A673 (cell line): ENCODE results near the gene LIMA1. TPM values are rescaled to one million over a fixed set of nuclear protein-coding genes. Genes with fewer than 3 reads are reported as not detected.

Experiments
- BruUV-seq: library from RNA; stranded (reverse); fragments of 400-500 nt; replicated peaks from 2 replicates; lab custom pipeline; 2021; lab: Mats Ljungman, UMichigan
- CTCF ChIA-PET: fragments of 300-600 bp; sonication (Branson Sonifier 250); formaldehyde crosslinking; loops from one replicate; lab custom pipeline; 2022; ENCODE audit warnings: antibody characterized with exemption; lab: Charles Lee
- POLR2A ChIA-PET: fragments of 300-600 bp; sonication (Branson Sonifier 250); formaldehyde crosslinking; loops from one replicate; lab custom pipeline; 2022; ENCODE audit warnings: antibody characterized with exemption; ENCODE audit not compliant: low non-redundant PET; lab: Charles Lee
- DNase-seq: peaks from one replicate; pipeline ENCODE4 v3.0.0-alpha.2; 2015; ENCODE audit warnings: low spot score
- H3K27ac ChIP-seq: fragments of 200-600 bp; sonication (generic); 2 replicates; pipeline ENCODE4 v1.5.1; 2016; ENCODE audit warnings: mixed run types, low read depth, mild to moderate bottlenecking, mixed read lengths, antibody characterized with exemption, low read length; ENCODE audit not compliant: poor library complexity, severe bottlenecking
- H3K27me3 ChIP-seq: fragments of 200-600 bp; sonication (generic); replicated peaks from 2 replicates; pipeline ENCODE4 v1.6.1; 2017; ENCODE audit warnings: mixed run types, low read depth, mild to moderate bottlenecking, mixed read lengths, antibody characterized with exemption, low read length; ENCODE audit not compliant: insufficient read depth, poor library complexity
- H3K36me3 ChIP-seq: fragments of 200-600 bp; sonication (generic); 2 replicates; pipeline ENCODE4 v1.6.1; 2016; ENCODE audit warnings: mixed run types, mild to moderate bottlenecking, mixed read lengths, antibody characterized with exemption, low read length; ENCODE audit not compliant: insufficient read depth, poor library complexity, severe bottlenecking
- H3K4me1 ChIP-seq: fragments of 200-600 bp; sonication (generic); 2 replicates; pipeline ENCODE4 v1.6.1; 2017; ENCODE audit warnings: mixed run types, mild to moderate bottlenecking, mixed read lengths, antibody characterized with exemption, low read length; ENCODE audit not compliant: insufficient read depth, poor library complexity, severe bottlenecking
- H3K4me3 ChIP-seq: fragments of 200-600 bp; sonication (generic); 2 replicates; pipeline ENCODE4 v1.5.1; 2016; ENCODE audit warnings: low read depth, mixed run types, mild to moderate bottlenecking, mixed read lengths, low read length; ENCODE audit not compliant: poor library complexity, severe bottlenecking
- H3K9me3 ChIP-seq: fragments of 200-600 bp; sonication (generic); 2 replicates; pipeline ENCODE4 v1.6.1; 2016; ENCODE audit warnings: mixed run types, low read depth, mild to moderate bottlenecking, mixed read lengths, antibody characterized with exemption, low read length; ENCODE audit not compliant: poor library complexity, severe bottlenecking
- CTCF ChIP-seq: fragments of 300-800, 200-600 bp; sonication (generic); conservative IDR thresholded peaks from 2 replicates; pipeline ENCODE4 v1.5.1; 2017; ENCODE audit warnings: low read depth, mild to moderate bottlenecking, antibody characterized with exemption, low read length, moderate library complexity, mixed read lengths
- EZH2 ChIP-seq: fragments of 200-600 bp; sonication (generic); IDR thresholded peaks from 2 replicates; pipeline ENCODE4 v1.6.1; 2017; ENCODE audit warnings: borderline replicate concordance, low read depth, mild to moderate bottlenecking, mixed read lengths, antibody characterized with exemption, low read length; ENCODE audit not compliant: poor library complexity, severe bottlenecking
- intact Hi-C: fragments of 100-400 bp; cut with micrococcal nuclease; formaldehyde crosslinking; loops from one replicate; pipeline ENCODE4 v1.10.0; 2022; ENCODE audit not compliant: unreplicated experiment
- total RNA-seq: library from RNA; stranded (reverse); gene quantifications from 2 replicates; pipeline ENCODE4 v1.2.3, GENCODE V29; 2021

LIMA1 gene
- total RNA-seq, 1 experiment from 2014 or later = 77.6 TPM

- H3K9me3 ChIP-seq = no peaks in the 10 kb centered on the region
- intact Hi-C loops = loop anchor here (5.0 to 10.0 kb wide), 2 partner anchors 88 to 125 kb away; no protein-coding TSS in a partner anchor
- no peaks in the 10 kb centered on the region for H3K36me3 ChIP-seq
- DNase-seq = no peak
- H3K27me3 ChIP-seq = no peaks in the 10 kb centered on the region
- H3K27ac ChIP-seq = no peak overlapping the region
- H3K4me1 ChIP-seq = no peaks in the 10 kb centered on the region
- TF ChIP-seq EZH2 (no peak), CTCF (no peak)
- no TSS peak for BruUV-seq
- CTCF ChIA-PET = no interaction called here
- POLR2A ChIA-PET = no interaction called here
- no peak overlapping the region for H3K4me3 ChIP-seq
Observed at GRCh38 chr12:50309950-50310349, 26.6 kb upstream of the LIMA1 start.

- CTCF ChIA-PET = interaction anchor here (0.6 kb wide), 1 partner anchor 12 kb away, joined by 4 read pairs; no protein-coding TSS in a partner anchor
Observed at GRCh38 chr12:50302686-50303085, 19.4 kb upstream of the LIMA1 start.

GRCh38 chr12:50297996-50298395 is 14.7 kb upstream of the LIMA1 start:
- H3K9me3 ChIP-seq = no peaks in the 10 kb centered on the region
- H3K4me3 ChIP-seq = no peak overlapping the region
- intact Hi-C loops = no loop called here
- H3K4me1 ChIP-seq = peaks cover 4% of the 10 kb centered on the region
- H3K36me3 ChIP-seq = no peaks in the 10 kb centered on the region
- ChIA-PET POLR2A (no interaction called here), CTCF (no interaction called here)
- H3K27me3 ChIP-seq = no peaks in the 10 kb centered on the region
- DNase-seq = no peak
- no TSS peak for BruUV-seq
- no peak overlapping the region for H3K27ac ChIP-seq
- TF ChIP-seq EZH2 (no peak), CTCF (no peak)

More at GRCh38 chr12:50302686-50303085, 19.4 kb upstream of the LIMA1 start:
- POLR2A ChIA-PET = no interaction called here
- Histone ChIP-seq H3K4me3 (no peak overlapping the region), H3K4me1 (peaks cover under 1% of the 10 kb centered on the region), H3K27ac (no peak overlapping the region), H3K36me3 (no peaks in the 10 kb centered on the region), H3K27me3 (no peaks in the 10 kb centered on the region), H3K9me3 (no peaks in the 10 kb centered on the region)
- no peak for DNase-seq
- BruUV-seq = no TSS peak
- no peak for TF ChIP-seq EZH2
- TF ChIP-seq CTCF = no peak
- intact Hi-C loops = no loop called here
